NCI-H2107 (cell line): Measurements from ENCODE around the gene BANF2.

Source experiments
- DNase-seq: peaks from one replicate; lab custom pipeline; 2025; lab: John Stamatoyannopoulos, UW

Gene BANF2

DNA sequence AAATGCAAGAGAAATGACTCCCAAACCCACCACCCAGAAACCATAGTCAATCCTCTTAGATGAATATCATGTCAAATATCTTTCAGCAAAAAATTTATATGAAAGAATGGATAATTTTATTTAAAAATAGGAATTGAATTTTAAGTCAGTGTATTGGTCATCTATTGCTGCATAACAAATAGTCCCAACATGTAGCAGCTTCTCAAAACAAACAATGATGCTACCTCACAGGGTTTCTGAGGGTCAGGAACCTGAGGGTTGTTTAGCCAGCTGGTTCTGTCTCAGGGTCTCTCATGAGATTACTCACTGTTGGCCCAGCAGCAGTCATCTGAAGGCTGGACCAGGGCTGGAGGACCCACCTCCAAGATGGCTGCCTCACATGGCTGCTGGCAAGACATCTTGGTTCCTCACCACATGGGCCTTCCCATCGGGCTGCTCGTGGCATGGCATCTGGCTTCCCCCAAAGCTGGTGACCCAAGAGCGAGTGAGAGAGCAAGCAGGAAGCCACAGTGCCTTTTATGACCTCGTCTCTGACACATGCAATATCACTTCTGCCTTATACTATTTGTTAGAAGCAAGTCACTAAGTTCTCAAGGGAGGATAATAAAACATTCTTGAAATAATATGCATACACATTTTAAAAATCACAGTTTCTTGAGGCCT, 36.3 kb downstream of the BANF2 start:
- DNase-seq, result no peak

DNA sequence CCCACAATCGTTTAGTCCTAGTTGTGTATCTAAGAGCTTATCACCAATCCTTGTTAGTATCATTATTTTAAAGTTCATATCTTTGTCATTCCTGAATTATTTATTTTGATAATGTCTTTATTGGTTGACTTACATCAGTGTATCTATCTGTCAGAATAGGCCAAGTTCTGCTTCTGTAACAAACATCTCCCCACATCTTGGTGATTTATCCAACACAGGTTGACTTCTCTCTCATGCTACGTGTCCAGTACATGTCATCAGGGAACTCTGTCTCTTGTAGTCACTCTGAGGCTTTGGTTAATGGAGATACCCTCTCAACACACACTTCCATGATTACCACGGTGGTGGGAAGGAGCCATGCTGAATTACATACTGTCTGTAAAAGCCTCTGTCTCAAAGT, 38.4 kb downstream of the BANF2 start:
- DNase-seq, result no peak

DNA sequence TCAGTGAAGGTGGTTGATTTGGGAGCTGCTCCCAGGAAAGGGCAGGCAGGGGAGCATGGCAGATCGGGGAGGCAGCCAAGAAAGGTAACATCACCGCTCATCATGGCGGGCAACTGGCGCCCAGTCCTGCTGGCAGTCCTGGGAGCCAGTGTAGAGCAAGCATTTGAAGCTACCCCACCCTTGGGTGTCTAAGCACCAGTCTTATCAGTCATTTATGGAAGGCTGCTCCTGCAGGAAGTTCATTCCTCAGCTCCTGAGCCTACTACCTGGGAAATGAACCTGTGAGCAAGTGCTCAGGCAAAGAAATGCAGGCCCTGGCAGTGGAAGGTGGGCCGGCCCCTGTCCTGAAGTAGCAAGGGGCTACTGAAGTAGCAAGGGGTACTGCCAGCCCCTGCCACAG, 41.5 kb downstream of the BANF2 start:
- DNase-seq, result no peak

DNA sequence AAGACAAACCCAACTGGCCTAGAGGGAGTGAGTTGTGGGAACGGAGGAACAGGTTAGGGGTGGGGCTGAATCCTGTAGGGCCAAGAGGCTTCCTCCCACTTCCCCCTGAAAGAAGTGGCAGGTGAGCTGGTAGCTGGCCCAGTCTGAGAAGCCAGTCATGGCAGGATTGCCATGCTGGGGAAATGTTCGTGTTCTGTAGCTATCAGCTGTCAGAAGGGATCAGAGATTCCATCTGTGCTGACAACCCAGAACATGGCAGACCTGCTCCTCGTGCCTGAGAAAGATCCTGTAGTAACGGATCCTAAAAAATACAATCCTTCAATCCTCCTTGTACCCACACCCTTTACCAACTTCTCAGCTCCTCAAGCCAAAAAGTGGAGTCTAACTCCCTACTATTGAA, 43.0 kb downstream of the BANF2 start:
- no peak for DNase-seq

DNA sequence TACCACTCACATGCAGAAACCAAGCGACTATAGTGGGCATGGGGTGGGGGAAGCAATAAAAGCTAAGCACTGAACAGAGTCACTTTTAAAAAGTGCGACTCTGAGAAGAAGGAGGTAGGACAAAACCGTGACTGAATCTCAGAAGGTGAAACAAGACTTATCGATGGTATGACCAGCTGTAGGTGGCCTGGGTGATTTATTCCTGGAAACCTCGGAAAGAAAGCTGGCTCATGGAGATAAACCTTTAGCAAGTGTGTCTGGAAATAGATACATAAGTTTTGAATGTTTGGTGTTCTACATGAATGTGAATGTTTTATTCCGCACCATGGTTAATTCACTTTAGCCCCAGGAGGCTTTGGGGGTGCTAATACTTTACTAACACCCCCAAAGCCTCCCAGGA, 43.9 kb downstream of the BANF2 start:
- DNase-seq, result no peak

DNA sequence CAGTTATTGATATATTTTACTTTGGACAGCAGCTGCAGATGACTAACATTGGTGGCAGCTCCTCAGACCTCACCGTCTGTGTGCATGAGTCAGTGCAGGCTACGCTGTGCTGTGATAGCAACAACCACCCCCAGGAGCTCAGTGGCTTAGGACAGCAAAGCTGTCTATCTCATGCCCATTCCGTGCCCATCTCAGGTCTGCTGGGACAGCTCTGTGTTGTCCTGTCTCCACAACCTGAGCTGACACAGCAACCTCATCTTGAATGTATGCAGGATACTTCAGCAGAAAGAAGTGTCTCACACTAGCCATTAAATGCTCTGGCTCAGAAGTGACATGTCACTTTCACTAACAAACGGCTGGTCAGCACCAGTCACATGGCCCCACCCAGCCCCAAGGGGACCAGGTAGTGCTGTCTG, 47.7 kb downstream of the BANF2 start:
- DNase-seq, result no peak

DNA sequence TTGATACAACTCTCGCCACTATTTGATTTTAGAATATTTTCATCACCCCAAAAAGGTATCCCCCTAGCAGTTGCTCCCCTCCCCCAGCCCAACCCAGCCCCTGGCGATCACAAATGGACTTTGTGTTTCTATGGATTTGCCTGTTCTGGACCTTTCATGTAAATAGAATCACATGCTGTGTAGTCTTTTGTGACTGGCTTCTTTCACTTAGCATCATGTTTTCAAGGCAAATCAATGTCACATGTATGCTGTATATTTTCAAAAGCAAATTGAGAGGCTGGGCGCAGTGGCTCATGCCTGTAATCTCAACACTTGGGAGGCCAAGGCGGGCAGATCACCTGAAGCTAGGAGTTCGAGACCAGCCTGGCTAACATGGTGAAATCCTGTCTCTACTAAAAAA, 48.5 kb downstream of the BANF2 start:
- DNase-seq, result no peak

DNA sequence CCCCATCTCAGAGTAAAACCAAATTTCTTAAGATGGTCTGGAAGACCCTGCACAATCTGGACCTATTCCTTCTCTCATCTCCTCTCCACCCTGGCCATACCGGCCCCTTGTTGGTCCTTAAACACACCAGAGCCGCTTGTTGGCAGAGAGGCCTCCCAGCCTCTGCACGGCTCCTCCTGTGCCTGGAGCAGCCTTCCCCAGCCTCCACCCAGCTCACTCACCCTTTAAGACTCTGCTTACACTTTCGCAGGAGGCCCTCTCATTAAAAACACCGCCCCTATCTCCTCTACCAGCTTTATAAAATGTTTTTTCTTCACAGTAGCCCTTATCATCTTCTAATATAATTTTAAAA, 49.8 kb downstream of the BANF2 start:
- DNase-seq, result no peak

DNA sequence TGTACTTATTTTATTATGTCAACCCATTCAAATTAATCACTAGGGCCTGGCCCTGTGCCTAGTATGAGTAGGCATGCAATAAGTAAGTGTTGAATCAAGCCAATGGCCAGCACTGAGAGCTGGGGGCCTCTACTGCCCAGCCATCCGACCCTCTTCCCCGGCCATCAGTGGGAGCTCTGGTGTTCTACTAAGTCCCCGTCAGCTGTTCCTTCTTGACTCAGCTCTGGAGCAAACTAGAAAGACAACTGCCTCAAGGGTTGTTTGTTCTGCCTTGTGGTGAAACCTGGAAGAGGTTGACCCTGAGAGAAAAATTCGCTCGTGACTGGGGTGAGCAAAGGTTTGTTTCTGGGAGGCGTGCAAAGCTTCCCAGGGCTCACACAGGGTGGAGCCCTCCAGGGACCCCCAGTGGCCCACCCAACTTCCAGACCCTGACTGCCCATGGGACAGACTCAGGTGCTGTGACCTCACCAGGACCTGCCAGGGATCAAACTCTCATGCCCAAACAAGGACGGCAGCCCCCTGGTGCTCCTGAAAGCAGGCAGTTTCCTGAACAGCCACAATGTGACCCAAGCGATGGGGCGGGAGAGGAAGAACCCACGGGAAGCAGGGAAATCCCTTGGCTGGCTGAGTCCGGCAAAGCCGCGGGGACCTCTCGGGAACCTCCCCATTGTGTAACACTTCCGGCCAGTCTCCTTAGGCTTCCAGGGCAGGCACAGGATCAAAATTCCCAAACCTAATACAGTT, 50.4 kb downstream of the BANF2 start:
- DNase-seq, result no peak

DNA sequence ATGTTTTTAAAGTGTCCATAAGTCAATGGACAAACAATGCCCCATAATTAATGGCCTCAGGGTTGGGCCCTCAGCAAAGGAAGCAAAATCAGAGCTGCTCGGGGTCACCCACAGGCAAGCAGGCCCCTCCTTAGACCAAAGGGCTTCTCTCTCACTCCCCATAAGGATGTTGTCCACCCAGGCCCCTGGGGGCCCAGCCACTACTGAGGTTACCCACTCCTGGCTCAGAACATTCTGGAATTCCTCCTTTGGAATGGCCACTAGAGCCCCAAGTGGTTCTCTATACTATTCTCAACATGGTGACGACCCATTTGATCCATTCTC, 50.9 kb downstream of the BANF2 start:
- DNase-seq, result no peak

DNA sequence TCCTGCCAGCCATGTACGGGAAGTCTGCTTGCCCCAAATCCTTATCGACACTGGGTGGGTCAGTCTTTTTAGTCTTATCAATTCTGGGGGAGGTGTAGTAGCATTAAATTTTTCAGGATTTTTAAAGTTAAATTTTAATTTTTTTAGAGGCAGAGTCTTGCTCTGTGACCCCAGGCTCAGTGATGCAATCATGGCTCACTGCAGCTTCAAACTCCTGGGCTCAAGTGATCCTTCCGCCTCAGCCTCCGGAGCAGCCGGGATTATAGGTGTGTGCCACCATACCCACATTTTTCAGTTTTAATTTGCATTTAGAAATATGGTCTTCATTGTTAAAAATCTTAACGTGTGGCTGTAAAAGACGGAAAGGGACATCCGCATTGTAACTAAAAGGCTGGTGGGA, 51.9 kb downstream of the BANF2 start:
- DNase-seq, result no peak

DNA sequence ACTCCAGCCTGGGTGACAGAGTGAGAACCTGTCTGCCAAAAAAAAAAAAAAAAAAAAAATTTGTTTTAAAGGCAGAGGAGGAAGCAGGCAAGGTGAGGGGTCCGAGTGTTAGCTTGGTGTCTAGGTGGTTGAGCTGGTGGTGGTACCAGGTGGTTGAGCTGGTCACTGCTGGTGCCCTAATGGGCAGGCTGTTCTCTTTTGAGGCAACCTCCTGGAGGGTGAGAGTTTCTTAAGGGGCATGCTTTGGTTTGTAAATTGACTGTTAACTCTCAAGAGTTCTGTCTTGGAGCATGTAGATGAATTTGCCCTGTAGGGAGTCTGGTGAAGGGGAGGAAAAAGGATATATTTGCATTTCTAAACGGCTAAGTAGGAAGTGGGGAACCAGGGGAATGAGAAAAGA, 52.7 kb downstream of the BANF2 start:
- no peak for DNase-seq

DNA sequence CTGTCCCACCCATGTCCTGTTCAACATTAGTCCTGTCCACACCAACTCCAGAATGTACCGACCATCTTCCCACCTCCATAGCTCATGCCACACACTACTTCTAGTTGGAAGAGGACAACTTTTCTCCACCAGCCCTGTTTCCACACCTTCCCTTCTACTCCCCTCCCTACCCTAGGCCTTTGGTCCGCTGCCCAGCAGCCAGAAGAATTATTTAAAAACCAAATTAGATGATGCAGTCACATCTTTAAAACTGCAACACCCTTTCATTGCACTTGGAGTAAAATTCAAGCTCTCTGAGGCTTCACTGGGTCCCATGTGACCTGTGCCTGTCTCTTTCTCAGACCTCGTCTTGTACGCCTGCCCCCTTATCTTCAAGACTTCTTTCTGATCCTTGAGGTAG, 53.8 kb downstream of the BANF2 start:
- no peak for DNase-seq

DNA sequence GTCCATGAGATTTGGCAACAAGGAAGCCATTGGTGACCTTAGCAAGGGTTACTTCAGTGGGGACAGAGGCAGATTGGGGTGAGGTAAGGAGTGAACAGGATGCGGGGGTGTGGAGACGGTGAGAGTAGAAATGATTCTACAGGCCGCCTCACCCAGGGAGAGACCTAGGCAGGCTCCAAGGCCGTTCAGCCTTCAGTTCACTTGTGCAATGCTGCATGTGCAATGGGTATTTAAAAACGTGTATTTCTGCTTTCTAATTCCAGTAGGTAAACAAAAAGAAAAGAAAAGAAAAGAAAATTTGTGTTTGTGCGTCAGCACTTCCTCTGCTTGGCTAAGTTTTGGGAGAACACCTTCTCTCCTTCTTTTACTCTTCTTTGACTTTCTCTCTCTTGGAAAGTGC, 56.8 kb downstream of the BANF2 start:
- no peak for DNase-seq

DNA sequence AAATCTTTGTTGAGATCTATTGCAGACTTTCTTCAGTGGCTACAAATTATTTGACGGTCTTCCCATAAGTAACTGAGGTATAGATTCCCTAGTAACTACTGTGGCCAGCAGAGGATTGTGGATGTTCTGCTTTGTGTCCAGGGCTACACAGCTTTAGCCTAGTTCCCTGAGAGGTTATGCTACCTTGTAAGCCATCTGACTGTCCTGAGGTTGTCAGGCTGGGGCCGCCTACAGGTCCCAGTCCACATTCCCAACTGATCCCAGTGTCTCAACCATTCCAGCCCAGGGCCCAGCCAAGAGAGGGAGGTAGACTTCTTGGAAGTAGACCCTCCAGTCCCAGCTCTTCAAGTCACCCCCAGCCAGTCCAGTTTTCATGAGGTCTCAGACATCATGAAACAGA, 57.7 kb downstream of the BANF2 start:
- no peak for DNase-seq

DNA sequence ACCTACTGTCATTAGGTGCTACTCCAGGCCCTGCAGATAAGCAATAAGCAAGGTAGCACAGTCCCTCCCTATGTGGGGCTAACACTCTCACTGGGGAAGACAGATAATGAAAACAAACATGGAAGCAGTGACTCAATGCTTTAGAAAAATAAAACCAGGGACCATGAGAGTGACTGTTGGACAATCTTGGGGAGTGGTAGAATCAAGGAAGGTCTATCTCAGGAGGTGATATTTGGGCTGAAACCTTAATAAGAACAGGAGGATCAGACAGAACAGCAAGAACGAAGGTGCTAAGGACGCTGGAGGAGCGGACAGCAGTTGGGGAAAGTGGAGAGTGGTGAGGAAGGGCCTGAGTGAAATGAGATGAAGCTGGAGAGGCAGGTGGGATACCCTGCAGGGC, 58.2 kb downstream of the BANF2 start:
- no peak for DNase-seq

DNA sequence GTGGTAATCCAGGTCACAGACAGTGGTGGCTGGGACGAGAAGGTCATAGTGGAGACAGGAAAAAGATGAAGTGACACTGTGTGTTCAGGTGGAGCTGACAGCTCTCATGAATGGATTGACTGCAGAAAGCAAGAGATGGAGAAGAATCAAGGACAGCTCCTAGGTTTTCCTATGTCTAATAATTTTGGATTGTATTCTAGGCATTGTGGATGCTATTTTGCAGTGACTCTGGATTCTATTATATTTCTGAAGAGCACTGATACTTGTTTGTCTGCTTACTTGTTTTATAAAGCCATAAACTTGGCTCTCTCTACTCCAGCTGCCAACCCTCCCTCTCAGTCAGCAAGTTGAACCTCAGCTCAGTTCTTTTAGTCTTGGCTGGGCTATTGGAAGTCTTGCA, 58.7 kb downstream of the BANF2 start:
- DNase-seq, result no peak

DNA sequence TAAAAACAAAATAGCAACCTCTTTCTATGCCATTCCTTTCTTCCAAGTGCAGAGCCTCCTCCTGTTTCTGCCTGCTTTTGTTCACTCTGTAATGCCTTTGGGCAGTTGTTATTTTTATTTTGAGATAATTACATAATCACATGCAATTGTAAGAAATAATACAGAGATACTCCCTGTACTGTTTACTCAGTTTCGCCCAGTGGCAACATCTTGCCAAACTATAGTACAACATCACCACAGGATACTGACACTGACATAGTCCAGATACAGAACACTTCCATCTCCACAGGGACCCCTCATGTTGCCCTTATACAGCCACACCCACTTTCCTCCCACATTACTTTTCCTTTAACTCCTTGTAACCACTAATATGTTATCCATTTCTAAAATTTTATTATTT, 59.7 kb downstream of the BANF2 start:
- no peak for DNase-seq

DNA sequence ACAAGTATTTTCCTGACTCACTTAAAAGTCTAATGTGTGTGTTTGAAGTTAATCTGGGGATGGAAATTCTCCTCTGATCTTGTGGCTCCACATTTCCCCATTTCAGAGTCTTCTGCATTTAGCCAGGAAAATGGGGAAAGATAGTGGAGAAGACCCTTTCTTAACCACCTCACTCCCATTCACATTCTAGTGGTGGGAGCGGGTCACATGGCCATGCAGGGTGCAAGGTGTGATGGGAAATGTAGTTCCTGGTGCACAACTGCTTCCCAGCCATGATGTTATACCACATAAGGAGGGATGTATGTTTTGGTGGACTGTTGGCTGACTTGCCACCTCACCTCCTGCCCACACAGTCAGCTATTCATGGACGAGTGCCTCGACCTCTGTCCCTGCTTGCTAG, 61.8 kb downstream of the BANF2 start:
- no peak for DNase-seq

DNA sequence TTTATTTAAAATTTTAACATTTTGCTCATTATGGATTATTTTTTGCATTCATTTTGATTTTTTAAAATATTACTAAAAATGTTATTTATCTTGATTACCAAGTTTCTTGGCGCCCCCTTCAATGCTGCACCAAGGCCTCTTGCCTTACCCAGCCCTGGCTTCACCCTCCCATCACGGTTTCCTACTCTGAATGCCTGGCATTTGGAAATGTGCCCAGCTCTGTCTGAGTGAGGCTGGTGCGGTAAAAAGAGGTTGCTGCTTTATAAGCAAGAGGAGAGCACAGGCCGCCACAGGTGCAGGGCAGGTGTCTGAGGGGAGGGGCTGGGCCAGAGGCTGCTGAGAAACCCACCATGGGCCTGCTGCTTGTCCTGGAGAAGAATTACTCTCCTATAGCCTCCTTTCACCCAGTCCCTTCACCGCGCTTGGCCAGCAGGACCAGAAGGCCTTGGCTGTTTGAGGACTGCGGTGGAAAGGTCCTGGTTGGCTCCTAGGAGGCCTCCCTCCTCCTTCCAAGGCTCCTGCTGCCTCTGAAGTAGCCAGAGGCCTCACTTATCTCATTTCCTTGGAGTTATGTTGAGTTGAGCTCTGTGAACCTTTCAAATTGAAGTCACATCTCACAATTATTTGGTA, 62.6 kb downstream of the BANF2 start:
- DNase-seq, result peak; percentile 14

DNA sequence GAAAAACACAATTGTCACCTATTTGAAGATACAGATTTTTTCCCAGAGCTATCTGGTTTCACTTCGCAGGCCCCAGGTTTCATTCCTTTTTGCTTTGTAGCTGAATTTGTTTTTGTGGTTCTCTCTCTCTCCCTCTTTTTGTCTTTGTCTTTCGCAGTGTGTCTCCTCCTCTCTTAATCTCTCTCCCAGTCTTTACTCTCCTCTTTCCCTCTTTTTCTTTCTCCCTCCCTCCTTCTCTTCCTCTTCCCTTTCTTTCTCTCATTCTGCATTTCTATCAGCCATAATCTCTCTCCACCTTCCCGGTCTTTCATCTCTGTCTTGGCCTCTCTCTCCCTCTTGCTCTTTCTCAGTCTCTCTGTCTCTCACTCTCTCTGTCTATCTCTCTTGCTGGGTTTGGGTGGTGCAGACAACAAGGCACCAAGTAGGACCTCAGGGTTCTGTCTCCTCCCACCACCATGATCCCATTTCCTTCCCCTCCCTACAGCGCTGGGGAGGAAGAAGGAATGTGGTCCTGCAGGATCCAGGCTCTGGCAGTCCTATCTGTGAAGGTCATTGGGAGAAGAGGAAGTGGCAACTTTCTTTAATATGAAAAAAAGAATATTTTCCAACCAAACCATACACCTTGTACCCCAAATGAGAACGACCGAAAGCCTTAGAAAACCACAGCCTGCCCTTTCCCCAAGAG, 63.2 kb downstream of the BANF2 start:
- no peak for DNase-seq

DNA sequence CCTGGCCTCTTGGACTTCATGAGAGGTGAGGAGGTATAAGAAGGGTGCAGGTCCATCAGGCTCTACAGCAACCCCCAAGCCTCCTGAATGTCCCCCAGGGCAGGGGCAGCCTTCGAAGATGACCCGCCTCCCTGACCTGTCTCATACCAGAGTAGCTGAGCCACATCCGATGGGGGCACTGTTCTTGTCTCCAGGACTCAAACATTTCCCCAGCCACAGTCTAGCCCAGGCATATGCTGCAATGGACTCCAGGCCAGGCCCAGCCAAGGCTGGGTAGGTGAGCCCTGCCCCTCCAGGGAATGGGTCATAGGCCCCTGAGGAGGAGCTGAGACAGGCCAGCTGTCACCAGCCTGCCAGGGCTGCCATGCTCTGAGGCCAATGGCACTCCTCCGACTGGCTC, 65.3 kb downstream of the BANF2 start:
- DNase-seq, result no peak

DNA sequence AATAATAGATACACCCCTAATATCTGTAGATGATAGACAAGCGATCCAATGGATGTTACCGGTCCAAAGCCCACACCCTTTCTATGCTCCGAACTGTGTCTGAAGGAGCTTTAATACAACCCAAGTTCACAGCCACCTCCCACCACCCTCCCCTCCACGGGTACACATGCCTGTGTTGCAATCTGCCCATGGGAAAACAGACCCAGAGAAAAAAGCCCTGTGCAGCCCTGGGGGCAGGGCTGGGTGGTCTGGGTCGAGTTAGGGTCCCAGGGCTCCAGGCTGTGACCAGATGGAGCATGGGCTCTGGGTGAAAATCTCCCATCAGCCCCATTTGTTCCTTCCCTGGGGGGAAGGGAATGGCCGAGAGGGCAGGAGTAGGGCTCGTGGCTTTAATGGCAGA, 65.8 kb downstream of the BANF2 start:
- DNase-seq, result no peak
